Right lung (tissue), 5 donors: ENCODE measurements around the gene PRSS57. TPM values are rescaled to one million over a fixed set of nuclear protein-coding genes. Genes with fewer than 3 reads are reported as not detected.

Experiments
- DNase-seq, 2 donors: peaks; one replicate each; pipeline ENCODE4 v3.0.0-alpha.2; 2013
- polyA plus RNA-seq, 5 donors: library from polyadenylated mRNA; unstranded; fragments of 120-200 nt; gene quantifications; one replicate each; pipeline versions ENCODE4 v1.2.1 to v1.2.3, GENCODE V29; 2013; ENCODE audit warnings: inconsistent platforms in 1 of 5, low replicate concordance in 1 of 5; ENCODE audit not compliant: insufficient read length in 5 of 5, insufficient read depth in 1 of 5

PRSS57 gene
- polyA plus RNA-seq, 5 donors, result 0.14 to 0.64 (median 0.39) TPM; not detected in 1

DNA sequence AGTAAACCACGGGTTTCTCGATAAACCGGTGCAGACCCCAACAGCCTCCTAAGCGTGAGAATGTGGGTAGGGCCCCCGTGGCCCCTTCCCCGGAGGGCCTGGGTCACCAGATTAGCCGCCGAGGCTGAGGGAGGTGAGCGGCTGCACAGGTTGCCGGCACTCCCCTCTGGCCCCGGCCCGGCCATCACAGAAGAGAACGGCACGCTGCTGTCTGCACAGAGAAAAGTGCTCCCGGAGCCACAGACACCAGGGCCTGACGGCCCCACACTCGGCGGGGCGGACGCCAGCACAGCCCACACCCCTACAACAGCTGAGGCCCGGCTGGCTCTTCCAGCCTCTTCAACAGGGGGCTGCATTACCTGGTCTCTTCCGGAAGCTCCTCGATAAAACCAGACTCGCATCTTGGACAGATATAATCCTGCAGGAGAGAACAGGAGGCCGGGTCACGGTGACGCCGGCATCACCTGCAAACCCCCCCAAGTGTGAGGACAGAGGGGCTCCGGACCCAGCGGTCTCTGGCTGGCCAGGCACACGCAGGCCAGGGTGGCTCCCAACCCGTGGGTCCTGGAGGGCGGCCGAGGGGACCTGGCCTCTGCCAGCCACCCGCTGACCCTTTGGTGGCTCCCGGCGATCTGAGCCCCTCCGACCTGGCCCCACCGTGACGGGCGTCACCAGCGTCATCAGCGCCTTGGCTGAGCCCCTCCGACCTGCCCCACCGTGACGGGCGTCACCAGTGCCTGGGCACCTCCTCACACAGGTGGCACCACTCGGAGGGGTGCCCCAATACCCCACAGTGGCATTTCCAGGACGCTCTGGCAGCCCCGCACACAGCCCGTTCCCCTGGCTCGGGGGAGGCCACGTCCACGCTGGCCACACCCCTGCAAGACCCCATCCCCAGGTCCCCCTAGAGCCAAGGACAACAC is 42.5 kb downstream of the PRSS57 start:
- no peak for DNase-seq

- no peak for DNase-seq
Measured at GRCh38 chr19:651991-652390, 43.3 kb downstream of the PRSS57 start.

GRCh38 chr19:651114-651818 is 44.0 kb downstream of the PRSS57 start:
- DNase-seq, result no peak

DNA sequence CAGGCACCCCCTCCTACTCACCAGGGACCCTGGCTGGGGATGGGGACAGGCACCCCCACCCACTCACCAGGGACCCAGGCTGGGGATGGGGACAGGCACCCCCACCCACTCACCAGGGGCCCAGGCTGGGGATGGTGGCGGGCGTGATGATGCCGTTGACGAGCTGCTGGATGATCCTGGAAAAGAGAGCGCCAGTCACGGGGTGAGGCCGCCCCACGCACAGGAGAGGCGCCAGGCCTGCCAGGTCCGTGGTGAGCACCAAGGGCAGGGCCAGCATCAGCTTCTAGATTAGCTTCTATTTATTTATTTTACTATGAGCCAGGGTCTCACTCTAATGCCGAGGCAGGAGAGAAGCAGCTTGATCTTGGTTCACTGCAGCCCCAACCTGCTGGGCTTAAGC is 45.1 kb downstream of the PRSS57 start:
- DNase-seq, result no peak

DNA sequence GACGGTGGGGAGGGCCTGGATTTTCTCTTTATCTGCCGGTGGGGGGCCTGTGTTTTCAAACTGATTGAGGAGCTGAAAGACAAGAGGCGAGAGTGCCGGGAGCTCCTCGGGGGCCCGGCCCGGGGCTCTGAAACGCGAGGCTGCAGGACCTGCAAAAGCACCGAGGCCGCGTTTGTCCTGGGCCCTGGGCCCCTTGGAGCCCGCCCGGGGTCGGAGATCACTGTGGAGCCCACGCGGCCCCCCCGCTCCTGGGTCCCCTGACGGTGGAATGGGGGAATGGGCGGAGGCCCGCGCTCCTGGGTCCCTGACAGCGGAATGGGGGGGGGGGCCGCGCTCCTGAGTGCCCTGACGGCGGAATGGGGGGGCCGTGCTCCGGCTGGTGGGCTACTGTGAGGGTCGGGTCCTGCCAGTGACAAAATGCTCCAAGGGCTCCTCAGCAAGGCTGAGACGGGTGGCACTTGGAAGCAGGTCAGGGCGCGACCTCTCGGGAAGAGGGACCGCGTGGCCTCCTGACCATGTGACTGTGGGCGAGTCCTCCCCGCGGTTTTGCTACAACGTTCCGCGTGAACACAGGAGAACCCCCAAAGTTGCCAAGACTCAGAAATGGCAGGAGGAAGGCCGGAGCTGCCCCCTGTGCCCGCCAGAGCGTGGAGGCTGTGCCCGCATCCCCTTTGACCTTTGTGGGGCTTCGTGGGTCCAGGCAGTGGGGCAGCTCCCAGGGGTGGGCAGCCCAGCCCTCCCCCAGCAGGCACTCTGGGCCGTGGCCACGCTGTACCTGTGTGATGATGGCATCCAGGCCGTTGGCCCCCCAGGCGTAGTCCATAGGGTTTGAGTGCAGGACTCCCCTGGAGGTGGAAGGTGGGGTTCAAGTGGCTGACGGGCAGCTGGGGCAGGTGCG is 46.1 kb downstream of the PRSS57 start:
- DNase-seq, result no peak

DNA sequence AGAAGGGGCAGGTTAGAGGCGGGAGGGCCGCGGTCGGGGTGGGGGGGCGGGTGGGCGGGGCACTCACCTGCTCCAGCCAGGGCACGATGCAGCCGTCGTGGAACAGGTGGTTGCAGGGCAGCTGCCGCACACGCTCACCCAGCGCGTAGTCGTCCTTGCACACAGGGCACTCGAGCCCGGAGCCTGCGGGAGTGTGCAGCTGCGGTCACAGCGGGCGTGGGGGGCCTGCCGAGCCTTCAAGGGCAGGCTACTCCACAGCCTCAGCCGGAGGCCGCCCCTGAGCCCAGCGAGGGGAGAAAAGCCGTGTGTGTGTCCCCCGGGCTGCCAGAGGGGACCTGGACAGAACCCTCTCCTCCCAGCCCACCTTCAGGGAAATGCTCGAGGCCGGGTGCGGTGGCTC is 46.9 kb downstream of the PRSS57 start:
- DNase-seq, result no peak

DNA sequence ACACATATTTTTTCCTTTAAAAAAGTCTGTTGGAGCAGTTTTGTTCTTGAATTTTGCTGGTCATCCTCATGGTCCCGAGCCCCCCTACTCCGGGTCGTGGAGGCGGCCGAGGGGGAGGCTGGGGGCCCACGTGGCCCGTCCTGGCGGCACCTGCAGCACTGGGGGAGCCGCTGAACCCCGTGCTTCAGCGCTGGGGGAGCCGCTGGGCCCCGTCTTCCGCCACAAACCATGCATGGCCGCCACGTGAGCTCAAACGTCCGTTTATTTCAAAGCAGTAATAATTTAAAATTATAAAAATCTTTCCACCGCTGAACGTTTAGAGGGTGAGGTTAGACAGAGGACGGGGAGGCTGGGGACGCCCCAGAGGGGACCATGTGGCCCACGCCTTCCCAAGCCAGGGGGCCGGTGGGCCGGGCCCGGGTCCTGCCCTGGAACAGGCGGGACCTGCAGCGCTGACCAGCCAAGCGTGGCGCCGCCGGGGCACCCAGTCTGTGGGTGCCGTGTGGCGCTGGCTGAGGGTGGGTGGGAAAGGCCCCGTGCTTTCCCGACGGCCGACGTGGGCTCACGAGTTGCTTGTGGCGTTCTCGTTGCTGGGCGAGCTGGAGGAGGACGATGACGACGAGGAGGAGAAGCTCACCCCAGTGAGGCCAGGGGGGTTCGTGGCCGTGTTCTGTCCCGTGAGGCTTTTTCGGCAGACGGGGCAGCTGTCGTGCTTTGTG is 47.5 kb downstream of the PRSS57 start:
- no peak for DNase-seq

DNA sequence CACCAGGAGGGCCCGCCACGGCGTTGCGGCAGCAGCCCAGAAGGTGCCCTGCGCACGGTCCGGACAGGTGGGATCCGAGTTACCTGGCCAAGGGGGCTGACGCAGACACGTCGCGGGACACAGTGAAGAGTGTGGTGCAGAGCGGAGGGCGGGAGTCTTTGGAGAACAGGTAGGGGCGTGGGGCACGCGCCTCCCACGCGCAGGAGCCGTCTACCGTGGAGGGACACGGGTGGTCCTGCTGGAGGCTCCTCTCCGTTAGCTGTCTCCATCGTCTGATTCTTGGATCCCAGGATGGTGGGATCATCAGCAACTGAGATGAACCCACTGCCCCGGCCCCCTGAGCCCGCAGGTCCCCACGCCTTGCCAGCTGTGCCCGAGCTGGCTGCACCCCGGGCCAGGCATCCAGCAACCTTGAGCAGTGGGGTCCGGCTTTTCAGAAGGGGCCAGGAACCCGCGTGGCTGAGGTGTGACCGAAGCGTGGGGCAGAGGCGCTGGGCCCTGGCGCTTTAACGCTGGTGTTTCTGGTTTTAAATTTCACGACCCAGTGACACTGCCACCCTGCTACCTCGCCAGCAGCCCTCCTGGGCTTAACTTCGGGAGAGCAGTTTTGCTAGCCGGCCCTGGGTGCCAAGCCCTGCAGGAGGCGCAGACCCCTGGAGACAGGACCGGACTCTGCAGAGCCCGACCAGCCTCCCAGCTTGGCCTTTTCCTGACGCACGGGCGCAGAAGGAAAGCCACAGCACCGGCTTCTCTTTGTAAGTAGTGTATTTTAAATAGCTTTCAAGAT is 48.3 kb downstream of the PRSS57 start:
- no peak for DNase-seq

- DNase-seq, result no peak
Measured at GRCh38 chr19:645912-646778, 49.1 kb downstream of the PRSS57 start.

DNA sequence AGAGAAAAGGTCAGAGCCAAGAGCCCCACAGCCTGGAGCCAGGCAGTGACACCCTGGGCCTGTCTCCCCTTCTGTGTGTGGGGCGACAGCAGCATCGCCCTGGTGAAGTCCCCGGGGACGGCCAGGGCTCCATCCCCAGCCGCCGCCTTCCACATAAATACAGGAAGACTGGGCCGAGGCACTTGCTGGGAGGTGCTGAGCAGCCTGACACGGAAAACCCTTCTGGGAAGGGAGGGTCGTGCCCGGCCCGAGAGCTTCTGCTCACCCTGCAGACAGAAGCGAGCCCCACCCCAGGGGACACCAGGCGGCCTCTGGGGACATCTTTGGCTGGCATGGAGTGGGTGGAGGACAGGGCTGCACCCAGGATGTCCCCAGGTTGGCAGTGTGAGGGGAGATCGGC is 50.5 kb downstream of the PRSS57 start:
- no peak for DNase-seq

DNA sequence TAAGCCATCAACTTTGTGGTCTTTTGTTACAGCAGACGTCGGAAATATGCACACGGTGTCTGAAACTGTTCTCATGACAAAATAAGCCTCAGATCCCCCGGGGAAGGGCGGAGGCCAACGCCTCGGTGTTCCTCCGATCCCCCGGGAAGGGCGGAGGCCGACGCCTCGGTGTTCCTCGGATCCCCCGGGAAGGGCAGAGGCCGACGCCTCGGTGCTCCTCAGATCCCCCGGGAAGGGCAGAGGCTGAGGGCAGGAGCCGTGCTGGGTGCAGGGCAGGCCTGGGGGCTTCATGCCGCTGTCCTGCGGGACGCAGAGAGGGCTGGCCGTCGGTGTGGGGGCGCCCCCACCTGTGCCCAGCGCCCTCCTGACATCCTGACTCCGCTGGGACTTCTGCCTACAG is 50.9 kb downstream of the PRSS57 start:
- DNase-seq, result no peak

- no peak for DNase-seq
Measured at GRCh38 chr19:643736-644135, 51.5 kb downstream of the PRSS57 start.

GRCh38 chr19:642767-643727 is 52.2 kb downstream of the PRSS57 start:
- no peak for DNase-seq

DNA sequence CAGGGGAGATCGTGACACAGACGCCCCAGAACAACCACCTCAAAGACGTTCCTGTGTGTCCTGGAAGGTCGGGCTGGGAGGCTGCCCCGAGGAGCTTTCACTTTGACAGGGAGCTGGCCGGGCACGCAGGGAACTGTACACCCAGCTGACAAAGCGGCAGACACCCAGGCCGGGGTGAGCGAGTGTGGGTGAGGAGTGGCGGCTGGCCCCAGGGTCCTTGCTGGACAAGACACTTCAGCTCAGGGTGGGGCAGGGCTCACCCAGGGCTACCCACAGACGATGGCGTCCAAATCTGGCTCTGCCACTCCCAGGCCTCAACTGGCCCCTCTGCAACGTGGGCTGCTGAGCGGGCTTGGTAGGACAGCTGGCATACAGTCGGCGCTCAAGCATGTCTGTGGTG is 53.5 kb downstream of the PRSS57 start:
- no peak for DNase-seq

- no peak for DNase-seq
Measured at GRCh38 chr19:640606-641189, 54.6 kb downstream of the PRSS57 start.

GRCh38 chr19:640161-640558 is 55.1 kb downstream of the PRSS57 start:
- no peak for DNase-seq

DNA sequence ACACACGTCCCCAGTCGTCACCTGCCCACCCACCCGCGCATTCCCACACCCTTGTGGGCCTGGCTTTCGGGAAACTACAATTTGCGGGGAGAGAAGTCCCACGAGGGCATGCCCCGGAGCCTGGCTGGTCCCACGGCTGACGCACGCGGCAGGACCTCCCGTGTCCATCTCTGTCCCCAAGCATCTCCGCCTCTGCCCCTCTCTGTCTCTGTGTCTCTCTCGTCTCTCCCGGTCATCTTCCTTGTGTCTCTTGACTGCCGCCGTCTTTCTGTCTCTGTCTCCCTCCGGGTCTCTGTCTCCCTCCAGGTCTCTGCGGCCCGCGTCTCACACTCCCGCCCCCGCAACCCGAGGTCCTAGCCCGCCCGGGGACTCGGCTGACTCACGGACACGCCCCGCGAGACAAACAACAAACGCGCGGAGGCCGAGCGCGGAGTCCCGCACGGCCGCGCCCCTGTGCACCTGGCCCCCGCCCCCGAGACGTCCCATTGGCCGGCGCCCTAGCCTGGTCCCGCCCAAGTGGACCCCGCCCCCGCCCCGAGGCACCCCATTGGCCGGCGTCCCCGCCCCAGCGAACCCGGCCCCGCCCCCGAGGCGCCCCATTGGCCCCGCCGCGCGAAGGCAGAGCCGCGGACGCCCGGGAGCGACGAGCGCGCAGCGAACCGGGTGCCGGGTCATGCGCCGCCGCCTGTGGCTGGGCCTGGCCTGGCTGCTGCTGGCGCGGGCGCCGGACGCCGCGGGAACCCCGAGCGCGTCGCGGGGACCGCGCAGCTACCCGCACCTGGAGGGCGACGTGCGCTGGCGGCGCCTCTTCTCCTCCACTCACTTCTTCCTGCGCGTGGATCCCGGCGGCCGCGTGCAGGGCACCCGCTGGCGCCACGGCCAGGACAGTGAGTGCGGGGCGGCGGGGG is 55.7 kb downstream of the PRSS57 start, which contains the start of gene FGF22:
FGF22 (plus strand) TSS at position 627 of the 908 bp plus-strand sequence; CDS start at position 674, 47 bp downstream.
- peak; percentile 70 to 71 for DNase-seq
